ENCODE results near the gene SFTA2. TPM values are rescaled to one million over a fixed set of nuclear protein-coding genes. Genes with fewer than 3 reads are reported as not detected.

SFTA2 gene
- total and polyA plus RNA-seq, 2 of the 8 experiments (the other 6 are each of a cell fraction or from before 2014, with no cell fraction given) = not detected

GRCh38 chr6:30914854-30915590 is 16.9 kb downstream of the SFTA2 start (continued):
- no peak for TF ChIP-seq GABPA (IDR thresholded peaks at IDR 0.05; ENCODE audit: borderline replicate concordance, insufficient read depth, low read length)
- TF ChIP-seq NRF1 (IDR thresholded peaks at IDR 0.05; ENCODE audit: low read depth, low read length) = no peak
- TF ChIP-seq BCL11A (IDR thresholded peaks at IDR 0.05; ENCODE audit: low read depth in 2 of 2, low read length in 2 of 2) = no peak
- TF ChIP-seq SIRT6 (IDR thresholded peaks at IDR 0.05; ENCODE audit: low read length) = no peak
